H1 (cell line): Measurements from ENCODE around the gene TSC22D1. TPM values are rescaled to one million over a fixed set of nuclear protein-coding genes. Genes with fewer than 3 reads are reported as not detected.

Experiments used
- CTCF ChIA-PET: fragments of 300-600 bp; sonication (Branson Sonifier 250); formaldehyde crosslinking; loops from one replicate; lab custom pipeline; 2021; ENCODE audit not compliant: partially characterized antibody; lab: Charles Lee
- POLR2A ChIA-PET: fragments of 300-600 bp; sonication (Branson Sonifier 250); formaldehyde crosslinking; loops from one replicate; lab custom pipeline; 2021; ENCODE audit warnings: inconsistent platforms; ENCODE audit not compliant: partially characterized antibody; lab: Charles Lee
- DNase-seq, 2 experiments: peaks; one replicate each; pipeline versions ENCODE4 v3.0.0 to v3.0.0-alpha.2; 2010 to 2022; ENCODE audit warnings: low spot score in 2 of 2, low read depth in 1 of 2, mixed read lengths in 1 of 2
- FAIRE-seq: peaks from 2 replicates; lab custom pipeline; 2011; peaks lifted over from hg19 to GRCh38; lab: Jason Lieb, UNC
- H2AFZ ChIP-seq: 2 replicates; pipeline ENCODE4 v1.8.1; 2012; ENCODE audit warnings: low read length, inconsistent platforms
- H2AK5ac ChIP-seq: 2 replicates; pipeline ENCODE4 v1.6.1; 2013; ENCODE audit warnings: low read depth, low read length
- H2BK120ac ChIP-seq: replicated peaks from 2 replicates; pipeline ENCODE3; 2013; ENCODE audit warnings: low read depth, low read length, inconsistent platforms
- H2BK12ac ChIP-seq: 2 replicates; pipeline ENCODE4 v1.6.1; 2013; ENCODE audit warnings: low read depth, low read length
- H2BK15ac ChIP-seq: 2 replicates; pipeline ENCODE4 v1.6.1; 2013; ENCODE audit warnings: low read length
- H2BK20ac ChIP-seq: 2 replicates; pipeline ENCODE4 v1.6.1; 2013; ENCODE audit warnings: low read length
- H2BK5ac ChIP-seq: 2 replicates; pipeline ENCODE4 v1.6.1; 2013; ENCODE audit warnings: low read depth, low read length
- H3K14ac ChIP-seq: 2 replicates; pipeline ENCODE4 v1.6.1; 2013; ENCODE audit warnings: inconsistent platforms; ENCODE audit not compliant: insufficient read length
- H3K18ac ChIP-seq: 2 replicates; pipeline ENCODE4 v1.6.1; 2013; ENCODE audit warnings: low read length; ENCODE audit errors: extremely low read depth
- H3K23ac ChIP-seq: 2 replicates; pipeline ENCODE4 v1.6.1; 2013; ENCODE audit warnings: inconsistent platforms; ENCODE audit not compliant: insufficient read length
- H3K23me2 ChIP-seq: 2 replicates; pipeline ENCODE4 v1.6.1; 2013; ENCODE audit warnings: low read depth, low read length
- H3K27ac ChIP-seq: 2 replicates; pipeline ENCODE4 v1.6.1; 2011; ENCODE audit warnings: low read depth, low read length, inconsistent platforms
- H3K27me3 ChIP-seq, 4 experiments: replicated peaks in 1 of 4; 1 replicate in 1 of 4; 2 replicates in 3 of 4; pipeline versions ENCODE4 v1.6.1 to v1.8.1; 2011 to 2013; ENCODE audit warnings: low read length in 3 of 4, mild to moderate bottlenecking in 3 of 4, inconsistent platforms in 2 of 4, mixed read lengths in 2 of 4, moderate library complexity in 1 of 4; ENCODE audit not compliant: control insufficient read depth in 3 of 4, insufficient read depth in 3 of 4; ENCODE audit errors: extremely low read depth in 1 of 4
- H3K36me3 ChIP-seq, 4 experiments: 2 replicates each; pipeline versions ENCODE4 v1.6.1 to v1.8.1; 2011 to 2013; ENCODE audit warnings: mild to moderate bottlenecking in 4 of 4, low read length in 3 of 4, moderate library complexity in 2 of 4, control low read depth in 1 of 4, inconsistent platforms in 1 of 4; ENCODE audit not compliant: insufficient read depth in 4 of 4, control insufficient read depth in 2 of 4
- H3K4ac ChIP-seq: replicated peaks from 2 replicates; pipeline ENCODE3; 2013; ENCODE audit warnings: low read length, low read depth, mixed read lengths, inconsistent platforms; ENCODE audit not compliant: insufficient read length
- H3K4me1 ChIP-seq, 4 experiments: replicated peaks in 1 of 4; 1 replicate in 1 of 4; 2 replicates in 3 of 4; pipeline versions ENCODE4 v1.6.1 to v1.8.1; 2011 to 2013; ENCODE audit warnings: low read length in 3 of 4, inconsistent platforms in 2 of 4, mixed read lengths in 1 of 4; ENCODE audit not compliant: insufficient read depth in 4 of 4, control insufficient read depth in 3 of 4
- H3K4me2 ChIP-seq, 2 experiments: 2 replicates each; pipeline versions ENCODE4 v1.6.1 to v1.8.1; 2011 to 2013; ENCODE audit warnings: low read depth in 2 of 2, low read length in 2 of 2, control low read depth in 1 of 2, inconsistent platforms in 1 of 2, mild to moderate bottlenecking in 1 of 2; ENCODE audit not compliant: insufficient read depth in 1 of 2
- H3K4me3 ChIP-seq, 4 experiments: fragments of 200-600, 300-600 bp in 1 of 4; sonication (generic), shearing (Covaris generic), sonication (Bioruptor Twin) in 1 of 4; 2 replicates each; pipeline versions ENCODE4 v1.5.1 to v1.8.1; 2011 to 2016; ENCODE audit warnings: low read length in 4 of 4, low read depth in 3 of 4, control low read depth in 2 of 4, inconsistent platforms in 2 of 4, mild to moderate bottlenecking in 2 of 4, mixed read lengths in 1 of 4, moderate library complexity in 1 of 4; ENCODE audit not compliant: insufficient read depth in 2 of 4; ENCODE audit errors: extremely low read depth in 1 of 4
- H3K56ac ChIP-seq: replicated peaks from 2 replicates; pipeline ENCODE3; 2013; ENCODE audit warnings: low read depth, mild to moderate bottlenecking, mixed read lengths, low read length, inconsistent platforms; ENCODE audit not compliant: insufficient read length
- H3K79me1 ChIP-seq: 2 replicates; pipeline ENCODE4 v1.6.1; 2013; ENCODE audit warnings: low read depth, low read length, control low read depth
- H3K79me2 ChIP-seq, 2 experiments: 2 replicates each; pipeline versions ENCODE4 v1.6.1 to v1.8.1; 2012 to 2013; ENCODE audit warnings: low read length in 2 of 2, mild to moderate bottlenecking in 2 of 2, inconsistent platforms in 1 of 2; ENCODE audit not compliant: insufficient read depth in 2 of 2, control insufficient read depth in 1 of 2
- H3K9ac ChIP-seq, 4 experiments: replicated peaks in 1 of 4; 1 replicate in 1 of 4; 2 replicates in 3 of 4; pipeline versions ENCODE4 v1.6.1 to v1.8.1; 2011 to 2013; ENCODE audit warnings: low read depth in 3 of 4, low read length in 3 of 4, control low read depth in 2 of 4, mild to moderate bottlenecking in 2 of 4, moderate library complexity in 2 of 4, inconsistent platforms in 1 of 4; ENCODE audit errors: extremely low read depth in 1 of 4
- H3K9me3 ChIP-seq, 2 experiments: 2 replicates each; pipeline versions ENCODE4 v1.6.1 to v1.8.1; 2012 to 2013; ENCODE audit warnings: mild to moderate bottlenecking in 2 of 2, moderate library complexity in 2 of 2, control low read depth in 1 of 2, inconsistent platforms in 1 of 2, low read depth in 1 of 2, low read length in 1 of 2, mixed read lengths in 1 of 2; ENCODE audit not compliant: insufficient read depth in 2 of 2
- H4K20me1 ChIP-seq, 2 experiments: replicated peaks in 1 of 2; 2 replicates each; pipeline versions ENCODE3 to v1.8.1; 2011 to 2013; ENCODE audit warnings: inconsistent platforms in 2 of 2, low read length in 2 of 2, mild to moderate bottlenecking in 1 of 2; ENCODE audit not compliant: insufficient read depth in 2 of 2, control insufficient read depth in 1 of 2
- H4K5ac ChIP-seq: 2 replicates; pipeline ENCODE4 v1.6.1; 2013; ENCODE audit warnings: low read length, low read depth, mixed read lengths, inconsistent platforms; ENCODE audit not compliant: insufficient read length
- H4K8ac ChIP-seq: 2 replicates; pipeline ENCODE4 v1.8.0; 2013; ENCODE audit warnings: mild to moderate bottlenecking, moderate library complexity, low read length, inconsistent platforms; ENCODE audit not compliant: insufficient read depth; ENCODE audit errors: extremely low read depth
- H4K91ac ChIP-seq: replicated peaks from 2 replicates; pipeline ENCODE3; 2013; ENCODE audit warnings: low read length, mixed read lengths, inconsistent platforms; ENCODE audit not compliant: insufficient read length
- BCL11A ChIP-seq, 2 experiments: IDR thresholded peaks; one replicate each; pipeline ENCODE4 v1.6.1; 2011; ENCODE audit warnings: low read depth in 2 of 2, low read length in 2 of 2, mild to moderate bottlenecking in 2 of 2
- CBX5 ChIP-seq: fragments of 300-800, 300-1000 bp; sonication (generic); IDR thresholded peaks from 2 replicates; pipeline ENCODE4 v1.7.1; 2016; ENCODE audit warnings: antibody characterized with exemption, low read length, low read depth
- CHD1 ChIP-seq: IDR thresholded peaks from 2 replicates; pipeline ENCODE4 v1.6.1; 2012; ENCODE audit warnings: low read depth, low read length, improper control_type of control experiment
- EP300 ChIP-seq, 2 experiments: IDR thresholded peaks; 1 replicate in 1 of 2; 2 replicates in 1 of 2; pipeline ENCODE4 v1.6.1; 2011 to 2012; ENCODE audit warnings: low read depth in 2 of 2, low read length in 2 of 2, mild to moderate bottlenecking in 2 of 2, borderline replicate concordance in 1 of 2, inconsistent platforms in 1 of 2, moderate library complexity in 1 of 2
- EZH2 ChIP-seq: fragments of 200-600 bp; sonication (generic); IDR thresholded peaks from 2 replicates; pipeline ENCODE4 v1.7.1; 2012; ENCODE audit warnings: low read depth, mild to moderate bottlenecking, moderate library complexity, low read length, inconsistent platforms; ENCODE audit not compliant: severe bottlenecking
- HDAC2 ChIP-seq, 2 experiments: fragments of 300-600 bp in 1 of 2; sonication (generic) in 1 of 2; IDR thresholded peaks; 2 replicates each; pipeline ENCODE4 v1.6.1; 2011 to 2012; ENCODE audit warnings: low read depth in 2 of 2, low read length in 2 of 2, mild to moderate bottlenecking in 2 of 2, moderate library complexity in 2 of 2, borderline replicate concordance in 1 of 2, inconsistent platforms in 1 of 2
- HDAC6 ChIP-seq: IDR thresholded peaks from one replicate; pipeline ENCODE4 v1.7.1; 2012; ENCODE audit warnings: low read depth, mild to moderate bottlenecking, inconsistent platforms, low read length, moderate library complexity
- PHF8 ChIP-seq: fragments of 200-600 bp; sonication (generic); conservative IDR thresholded peaks from 2 replicates; pipeline ENCODE4 v1.7.1; 2012; ENCODE audit warnings: low read depth, mild to moderate bottlenecking, inconsistent platforms, low read length, moderate library complexity
- POLR2A ChIP-seq, 2 experiments: IDR thresholded peaks; 1 replicate in 1 of 2; 2 replicates in 1 of 2; pipeline ENCODE4 v1.6.1; 2011; ENCODE audit warnings: low read depth in 2 of 2, low read length in 2 of 2, mild to moderate bottlenecking in 2 of 2; ENCODE audit errors: control extremely low read depth in 1 of 2
- POU5F1 ChIP-seq: IDR thresholded peaks from 2 replicates; pipeline ENCODE4 v1.6.1; 2011; ENCODE audit warnings: low read depth, mild to moderate bottlenecking, low read length, moderate library complexity
- RAD21 ChIP-seq, 2 experiments: IDR thresholded peaks in 1 of 2; conservative IDR thresholded peaks in 1 of 2; 2 replicates each; pipeline ENCODE4 v1.6.1; 2011; ENCODE audit warnings: low read depth in 2 of 2, low read length in 2 of 2, improper control_type of control experiment in 1 of 2, inconsistent platforms in 1 of 2, mild to moderate bottlenecking in 1 of 2, moderate library complexity in 1 of 2
- TAF7 ChIP-seq: optimal IDR thresholded peaks from 2 replicates; pipeline ENCODE3; 2011; ENCODE audit warnings: low read depth, mild to moderate bottlenecking, inconsistent platforms, low read length, moderate library complexity, borderline replicate concordance
- YY1 ChIP-seq: IDR thresholded peaks from 2 replicates; pipeline ENCODE4 v1.6.1; 2011; ENCODE audit warnings: low read depth, mild to moderate bottlenecking, low read length
- ZNF274 ChIP-seq: IDR thresholded peaks from 2 replicates; pipeline ENCODE4 v1.7.0; 2012; ENCODE audit warnings: low read length, borderline replicate concordance; ENCODE audit errors: extremely low read depth
- WGBS, 2 experiments: shearing (Covaris generic) in 1 of 2; methylation state at CpG; one replicate each; pipeline versions ENCODE4 v1.1.6 to v1.1.7; 2013 to 2015; ENCODE audit warnings: low lambda C conversion rate in 2 of 2, mixed read lengths in 2 of 2, inconsistent platforms in 1 of 2, low coverage in 1 of 2, missing lambda C conversion rate in 1 of 2; ENCODE audit not compliant: insufficient replicate concordance in 2 of 2, insufficient coverage in 1 of 2, insufficient read length in 1 of 2; ENCODE audit errors: extremely low coverage in 1 of 2, missing lambda C conversion rate in 1 of 2; 5-methylcytosine and 5-hydroxymethylcytosine counted together
- polyA plus RNA-seq, 7 experiments: library from polyadenylated mRNA; depleted of rRNA in 3 of 7; stranded (reverse) in 5 of 7; unstranded in 2 of 7; fragments of >200 nt in 5 of 7; fragments of 200-250 nt in 2 of 7; gene quantifications; 1 replicate in 5 of 7; 2 replicates in 1 of 7; 4 replicates in 1 of 7; pipeline versions ENCODE4 v1.2.1 to v1.2.3, GENCODE V29; 2011 to 2013; ENCODE audit warnings: missing spikeins in 2 of 7, mixed read lengths in 2 of 7
- total RNA-seq: library from RNA; stranded (reverse); fragmentation: NEBNext Ultra II Directional; extraction: Animal tissue kit (Norgen Biotek cat#: 25700); gene quantifications from 2 replicates; pipeline ENCODE4 v1.2.1, GENCODE V29; 2021

The TSC22D1 gene
- total and polyA plus RNA-seq, 2 of the 8 experiments (the other 6 are each of a cell fraction or from before 2014, with no cell fraction given): 52.6 to 80.9 TPM

- 100% methylated on average over 1 of the region's 1 CpG; no CpG with 5 or more reads in 1 of the 2 experiments for WGBS, 2 experiments
- no peak overlapping the region for H2BK15ac ChIP-seq
- POLR2A ChIA-PET: interaction anchor here (0.8 to 1.2 kb wide), 4 partner anchors 11 to 47 kb away, joined by 3 to 4 read pairs (median 3); no protein-coding TSS in a partner anchor
- H3K36me3 ChIP-seq: no peaks in the 10 kb centered on the region
- no peak overlapping the region for H3K4me3 ChIP-seq
- H4K8ac ChIP-seq: no peak overlapping the region
- peaks cover 0 to 5% (median 0%) of the 10 kb centered on the region in 4 experiments; a peak in 2 of 7 replicates for H3K4me1 ChIP-seq
- H3K9ac ChIP-seq: no peak overlapping the region
- H3K18ac ChIP-seq: no peak overlapping the region
- no peak overlapping the region for H3K27ac ChIP-seq
- FAIRE-seq: no peak
- no peak overlapping the region for H4K5ac ChIP-seq
- H3K4me2 ChIP-seq: no peak overlapping the region
- H2BK5ac ChIP-seq: no peak overlapping the region
- no peak overlapping the region for H3K14ac ChIP-seq
- no peak overlapping the region for H3K56ac ChIP-seq
- no peaks in the 10 kb centered on the region for H3K27me3 ChIP-seq
- H3K23me2 ChIP-seq: no peaks in the 10 kb centered on the region
- H3K4ac ChIP-seq: no peak overlapping the region
- H3K79me2 ChIP-seq: no peaks in the 10 kb centered on the region
- no peak for DNase-seq
- no peak overlapping the region for H2AFZ ChIP-seq
- no peaks in the 10 kb centered on the region for H3K79me1 ChIP-seq
- H4K91ac ChIP-seq: no peak overlapping the region
- H3K9me3 ChIP-seq: no peaks in the 10 kb centered on the region
- no peak overlapping the region for H2BK12ac ChIP-seq
- H2BK120ac ChIP-seq: no peak overlapping the region
- no peak overlapping the region for H2AK5ac ChIP-seq
- no peaks in the 10 kb centered on the region for H4K20me1 ChIP-seq
- H3K23ac ChIP-seq: no peak overlapping the region
- H2BK20ac ChIP-seq: no peak overlapping the region
- CTCF ChIA-PET: interaction anchor here (0.8 to 1.5 kb wide), 2 partner anchors 11 to 47 kb away, joined by 3 to 4 read pairs; no protein-coding TSS in a partner anchor
- TF ChIP-seq HDAC6: no peak
- TF ChIP-seq TAF7: no peak
- no peak for TF ChIP-seq CHD1
- no peak for TF ChIP-seq RAD21 (IDR thresholded peaks at IDR 0.05 in 1 of 2, conservative IDR thresholded peaks at IDR 0.05 in 1 of 2; ENCODE audit: low read depth in 2 of 2, low read length in 2 of 2)
- no peak for TF ChIP-seq HDAC2 (IDR thresholded peaks at IDR 0.05; ENCODE audit: borderline replicate concordance in 1 of 2, low read depth in 2 of 2, low read length in 2 of 2)
- TF ChIP-seq YY1: no peak
- TF ChIP-seq POU5F1: no peak
- no peak for TF ChIP-seq POLR2A (IDR thresholded peaks at IDR 0.05; ENCODE audit: control extremely low read depth in 1 of 2, low read depth in 2 of 2, low read length in 2 of 2)
- no peak for TF ChIP-seq CBX5
- no peak for TF ChIP-seq BCL11A (IDR thresholded peaks at IDR 0.05; ENCODE audit: low read depth in 2 of 2, low read length in 2 of 2)
- no peak for TF ChIP-seq EZH2
- TF ChIP-seq ZNF274: no peak
- TF ChIP-seq EP300 (IDR thresholded peaks at IDR 0.05; ENCODE audit: borderline replicate concordance in 1 of 2, low read depth in 2 of 2, low read length in 2 of 2): no peak
- TF ChIP-seq PHF8: no peak
Observed at GRCh38 chr13:44389876-44390275, 186.3 kb downstream of the TSC22D1 start.
